OCI-LY1 (cell line): ENCODE measurements around the gene E2F4.

Experiments
- H2AFZ ChIP-seq: fragments of 200-600 bp; sonication (generic), shearing (Covaris generic); 2 replicates; pipeline ENCODE4 v1.6.0; 2014; ENCODE audit warnings: antibody characterized with exemption, mild to moderate bottlenecking, low read length
- H3F3A ChIP-seq: fragments of 200-600 bp; sonication (generic), shearing (Covaris generic); 2 replicates; pipeline ENCODE4 v1.6.0; 2014; ENCODE audit warnings: mild to moderate bottlenecking, antibody characterized with exemption, low read length, moderate library complexity; ENCODE audit not compliant: insufficient read depth
- H3K27ac ChIP-seq: fragments of 200-600 bp; sonication (generic); 2 replicates; pipeline ENCODE4 v1.5.1; 2014; ENCODE audit warnings: low read length, mixed run types, mild to moderate bottlenecking, low read depth; ENCODE audit not compliant: poor library complexity, severe bottlenecking
- H3K27me3 ChIP-seq: fragments of 200-600 bp; sonication (generic); 2 replicates; pipeline ENCODE4 v1.6.0; 2014; ENCODE audit warnings: antibody characterized with exemption, mild to moderate bottlenecking, low read length, moderate library complexity; ENCODE audit not compliant: insufficient read depth
- H3K36me3 ChIP-seq: fragments of 200-600 bp; sonication (generic); 2 replicates; pipeline ENCODE4 v1.6.1; 2014; ENCODE audit warnings: mild to moderate bottlenecking, antibody characterized with exemption, low read length, moderate library complexity, mixed read lengths; ENCODE audit not compliant: insufficient read depth
- H3K4me1 ChIP-seq: fragments of 200-600 bp; sonication (generic); 2 replicates; pipeline ENCODE4 v1.5.1; 2014; ENCODE audit warnings: mild to moderate bottlenecking, low read length, moderate library complexity; ENCODE audit not compliant: insufficient read depth, severe bottlenecking
- H3K4me2 ChIP-seq: fragments of 200-600 bp; sonication (generic), shearing (Covaris generic); 2 replicates; pipeline ENCODE4 v1.6.1; 2014; ENCODE audit warnings: low read length
- H3K4me3 ChIP-seq: fragments of 200-600 bp; sonication (generic); 2 replicates; pipeline ENCODE4 v1.5.1; 2014; ENCODE audit warnings: low read length, low read depth, mild to moderate bottlenecking, mixed read lengths; ENCODE audit not compliant: poor library complexity, severe bottlenecking
- H3K79me2 ChIP-seq: fragments of 200-600 bp; shearing (Covaris generic); 2 replicates; pipeline ENCODE4 v1.6.1; 2016; ENCODE audit warnings: mixed run types, low read length, mixed read lengths; ENCODE audit not compliant: insufficient read depth
- H3K9ac ChIP-seq: fragments of 200-600 bp; sonication (generic), shearing (Covaris generic); 2 replicates; pipeline ENCODE4 v1.6.1; 2014; ENCODE audit warnings: mild to moderate bottlenecking, low read length, mixed read lengths
- H3K9me2 ChIP-seq: fragments of 200-600 bp; sonication (generic), shearing (Covaris generic); 2 replicates; pipeline ENCODE4 v1.6.1; 2014; ENCODE audit warnings: low read depth, mild to moderate bottlenecking, low read length, mixed read lengths
- H3K9me3 ChIP-seq: fragments of 200-600 bp; shearing (Covaris generic); 2 replicates; pipeline ENCODE4 v1.6.1; 2014; ENCODE audit warnings: low read length, mixed read lengths
- H4K20me1 ChIP-seq: fragments of 200-600 bp; sonication (generic), shearing (Covaris generic); 2 replicates; pipeline ENCODE4 v1.6.0; 2016; ENCODE audit warnings: mild to moderate bottlenecking, low read length; ENCODE audit not compliant: insufficient read depth
- CTCF ChIP-seq: fragments of 200-600 bp; sonication (generic), shearing (Covaris generic); IDR thresholded peaks from 2 replicates; pipeline ENCODE4 v1.5.1; 2017; ENCODE audit warnings: mild to moderate bottlenecking, antibody characterized with exemption, low read length, moderate library complexity, mixed read lengths
- EZH2 ChIP-seq: fragments of 200-600 bp; sonication (generic), shearing (Covaris generic); IDR thresholded peaks from 2 replicates; pipeline ENCODE4 v1.8.0; 2017; ENCODE audit warnings: borderline replicate concordance, mixed run types, mild to moderate bottlenecking, antibody characterized with exemption, low read length, moderate library complexity, mixed read lengths

E2F4 gene

GRCh38 chr16:67202956-67203493, 11.1 kb downstream of the E2F4 start:
- Histone ChIP-seq H3K27me3 (no peaks in the 10 kb centered on the region), H3F3A (no peaks in the 10 kb centered on the region), H3K4me1 (peaks cover 11% of the 10 kb centered on the region), H3K79me2 (no peaks in the 10 kb centered on the region), H4K20me1 (no peaks in the 10 kb centered on the region), H3K9me2 (no peaks in the 10 kb centered on the region), H2AFZ (no peak overlapping the region), H3K9me3 (no peaks in the 10 kb centered on the region), H3K36me3 (peaks cover 48% of the 10 kb centered on the region), H3K9ac (no peak overlapping the region), H3K27ac (no peak overlapping the region), H3K4me3 (no peak overlapping the region), H3K4me2 (no peak overlapping the region)
- TF ChIP-seq EZH2 (no peak), CTCF (no peak)

GRCh38 chr16:67204076-67204475, 12.1 kb downstream of the E2F4 start:
- H3K9me2 ChIP-seq: no peaks in the 10 kb centered on the region
- H3K4me1 ChIP-seq: peaks cover 2% of the 10 kb centered on the region
- H3K4me2 ChIP-seq: no peak overlapping the region
- H3K9me3 ChIP-seq: no peaks in the 10 kb centered on the region
- H3K27ac ChIP-seq: no peak overlapping the region
- H3K4me3 ChIP-seq: no peak overlapping the region
- H2AFZ ChIP-seq: no peak overlapping the region
- H4K20me1 ChIP-seq: no peaks in the 10 kb centered on the region
- H3K36me3 ChIP-seq: peaks cover 42% of the 10 kb centered on the region
- H3K27me3 ChIP-seq: no peaks in the 10 kb centered on the region
- no peaks in the 10 kb centered on the region for H3F3A ChIP-seq
- no peak for TF ChIP-seq EZH2
- no peak for TF ChIP-seq CTCF
- no peaks in the 10 kb centered on the region for H3K79me2 ChIP-seq
- no peak overlapping the region for H3K9ac ChIP-seq

GRCh38 chr16:67206129-67206837, 14.3 kb downstream of the E2F4 start:
- no peak overlapping the region for H3K4me2 ChIP-seq
- no peak for TF ChIP-seq CTCF
- no peaks in the 10 kb centered on the region for H3K27me3 ChIP-seq
- no peaks in the 10 kb centered on the region for H3K9me3 ChIP-seq
- H3K79me2 ChIP-seq: no peaks in the 10 kb centered on the region
- no peak overlapping the region for H3K27ac ChIP-seq
- no peak overlapping the region for H2AFZ ChIP-seq
- H3K4me1 ChIP-seq: no peaks in the 10 kb centered on the region
- H3F3A ChIP-seq: no peaks in the 10 kb centered on the region
- peaks cover 32% of the 10 kb centered on the region for H3K36me3 ChIP-seq
- H3K9ac ChIP-seq: no peak overlapping the region
- no peaks in the 10 kb centered on the region for H4K20me1 ChIP-seq
- no peaks in the 10 kb centered on the region for H3K9me2 ChIP-seq
- no peak overlapping the region for H3K4me3 ChIP-seq
